Astrocyte (in vitro differentiated cells and primary cell): Measurements from ENCODE around the gene NRAS.

Source experiments
- EZH2 ChIP-seq: IDR thresholded peaks from 2 replicates; pipeline ENCODE4 v1.6.1; 2012; ENCODE audit warnings: mild to moderate bottlenecking, low read length, inconsistent platforms; ENCODE audit not compliant: insufficient read depth
- TF ChIP-seq, protein P1 (sequence below): IDR thresholded peaks from 2 replicates; pipeline ENCODE4 v1.5.1; 2011; ENCODE audit warnings: low read depth, mild to moderate bottlenecking, inconsistent platforms, low read length, moderate library complexity; ENCODE audit not compliant: insufficient read depth

DNA sequence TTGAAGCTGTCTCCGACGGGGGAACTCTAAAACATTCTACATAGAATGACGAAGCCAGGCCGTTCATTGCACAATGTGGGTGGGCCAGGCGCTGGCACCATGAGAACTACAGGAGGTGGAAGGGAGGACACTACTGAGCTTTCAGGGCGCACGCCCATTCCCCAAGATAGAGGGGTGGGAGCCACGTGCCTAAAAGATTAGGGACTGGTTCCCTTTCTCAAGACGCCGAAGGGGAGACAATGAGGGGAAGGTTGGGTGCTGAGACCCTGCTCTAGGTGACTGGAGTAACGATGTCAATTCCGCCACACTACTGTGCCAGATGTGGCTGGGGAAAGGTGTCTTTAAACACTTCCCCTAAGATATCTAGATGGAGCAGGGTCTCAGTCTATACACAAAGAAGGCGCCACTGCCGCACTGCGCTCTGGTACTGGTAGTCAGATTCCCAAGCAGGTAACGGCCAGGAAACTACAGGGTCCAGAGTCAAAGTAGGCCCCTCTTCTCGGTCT is 40.4 kb upstream of the NRAS start:
- TF ChIP-seq, protein P1, sequence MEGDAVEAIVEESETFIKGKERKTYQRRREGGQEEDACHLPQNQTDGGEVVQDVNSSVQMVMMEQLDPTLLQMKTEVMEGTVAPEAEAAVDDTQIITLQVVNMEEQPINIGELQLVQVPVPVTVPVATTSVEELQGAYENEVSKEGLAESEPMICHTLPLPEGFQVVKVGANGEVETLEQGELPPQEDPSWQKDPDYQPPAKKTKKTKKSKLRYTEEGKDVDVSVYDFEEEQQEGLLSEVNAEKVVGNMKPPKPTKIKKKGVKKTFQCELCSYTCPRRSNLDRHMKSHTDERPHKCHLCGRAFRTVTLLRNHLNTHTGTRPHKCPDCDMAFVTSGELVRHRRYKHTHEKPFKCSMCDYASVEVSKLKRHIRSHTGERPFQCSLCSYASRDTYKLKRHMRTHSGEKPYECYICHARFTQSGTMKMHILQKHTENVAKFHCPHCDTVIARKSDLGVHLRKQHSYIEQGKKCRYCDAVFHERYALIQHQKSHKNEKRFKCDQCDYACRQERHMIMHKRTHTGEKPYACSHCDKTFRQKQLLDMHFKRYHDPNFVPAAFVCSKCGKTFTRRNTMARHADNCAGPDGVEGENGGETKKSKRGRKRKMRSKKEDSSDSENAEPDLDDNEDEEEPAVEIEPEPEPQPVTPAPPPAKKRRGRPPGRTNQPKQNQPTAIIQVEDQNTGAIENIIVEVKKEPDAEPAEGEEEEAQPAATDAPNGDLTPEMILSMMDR, result no peak
- no peak for TF ChIP-seq EZH2
